WTC11 (cell line): ENCODE measurements around the gene GCFC2. TPM values are rescaled to one million over a fixed set of nuclear protein-coding genes. Genes with fewer than 3 reads are reported as not detected.

Experiments
- ATAC-seq: fragments of 200-7000 bp; cut with Tn5 transposase; 2 replicates; pipeline ENCODE4 v1.10.0; 2021; ENCODE audit warnings: mild to moderate bottlenecking, moderate library complexity
- Bru-seq: library from RNA; stranded (reverse); fragments of 400-500 nt; gene quantifications from one replicate; lab custom pipeline; 2021; lab: Mats Ljungman, UMichigan
- CTCF ChIA-PET: fragments of 300-600 bp; sonication (Branson Sonifier 250); formaldehyde crosslinking; loops from one replicate; lab custom pipeline; 2021; ENCODE audit warnings: antibody characterized with exemption; lab: Charles Lee
- POLR2A ChIA-PET: fragments of 350-600 bp; sonication (Branson Sonifier 250); formaldehyde crosslinking; loops from one replicate; lab custom pipeline; 2021; ENCODE audit warnings: antibody characterized with exemption; lab: Charles Lee
- DNase-seq: peaks from one replicate; pipeline ENCODE4 v3.0.0; 2021; ENCODE audit warnings: low spot score
- H3K27ac Mint-ChIP-seq: 2 replicates; pipeline ENCODE4 v1.8.0; 2021; ENCODE audit warnings: mixed read lengths
- H3K27me3 Mint-ChIP-seq: 2 replicates; pipeline ENCODE4 v1.8.0; 2021; ENCODE audit warnings: low read depth, mild to moderate bottlenecking, moderate library complexity, mixed read lengths
- H3K36me3 Mint-ChIP-seq: 2 replicates; pipeline ENCODE4 v1.8.0; 2021; ENCODE audit warnings: mixed read lengths
- H3K4me1 Mint-ChIP-seq: 2 replicates; pipeline ENCODE4 v1.8.0; 2022; ENCODE audit warnings: mixed read lengths
- H3K4me3 Mint-ChIP-seq: 2 replicates; pipeline ENCODE4 v1.8.0; 2021; ENCODE audit warnings: mild to moderate bottlenecking, moderate library complexity, mixed read lengths
- H3K9me3 Mint-ChIP-seq: 2 replicates; pipeline ENCODE4 v1.8.0; 2021; ENCODE audit warnings: mixed read lengths
- AFF4 ChIP-seq: sonication (generic); formaldehyde crosslinking; IDR thresholded peaks from 2 replicates; pipeline ENCODE4 v1.8.1; 2023; ENCODE audit warnings: mild to moderate bottlenecking, missing genetic modification reagents, borderline replicate concordance
- CREM ChIP-seq: sonication (generic); formaldehyde crosslinking; IDR thresholded peaks from 2 replicates; pipeline ENCODE4 v1.8.1; 2022; ENCODE audit warnings: mild to moderate bottlenecking, missing genetic modification reagents, moderate library complexity
- CTCF ChIP-seq: fragments of 200-600 bp; IDR thresholded peaks from 2 replicates; pipeline ENCODE4 v1.8.0; 2022; ENCODE audit warnings: antibody characterized with exemption
- ELF4 ChIP-seq: sonication (generic); formaldehyde crosslinking; IDR thresholded peaks from 2 replicates; pipeline ENCODE4 v1.8.1; 2022; ENCODE audit warnings: low read depth, mild to moderate bottlenecking, moderate library complexity, missing genetic modification reagents
- ESRRA ChIP-seq: sonication (generic); formaldehyde crosslinking; IDR thresholded peaks from 2 replicates; pipeline ENCODE4 v1.8.1; 2022; ENCODE audit warnings: mild to moderate bottlenecking, missing genetic modification reagents, borderline replicate concordance
- ETV6 ChIP-seq: sonication (generic); formaldehyde crosslinking; IDR thresholded peaks from 2 replicates; pipeline ENCODE4 v1.8.1; 2022; ENCODE audit warnings: mild to moderate bottlenecking, missing genetic modification reagents
- GRHL2 ChIP-seq: fragments of 250-450 bp; sonication (Bioruptor Pico); IDR thresholded peaks from 2 replicates; pipeline ENCODE4 v1.8.0; 2022; ENCODE audit warnings: mild to moderate bottlenecking, moderate library complexity; ENCODE audit not compliant: insufficient replicate concordance, severe bottlenecking
- GTF2I ChIP-seq: fragments of 250-450 bp; sonication (Bioruptor Pico); conservative IDR thresholded peaks from 2 replicates; pipeline ENCODE4 v1.4.0; 2021; ENCODE audit warnings: mild to moderate bottlenecking
- IRF1 ChIP-seq: sonication (generic); formaldehyde crosslinking; IDR thresholded peaks from 2 replicates; pipeline ENCODE4 v1.8.0; 2023; ENCODE audit warnings: missing genetic modification reagents
- KAT7 ChIP-seq: sonication (generic); formaldehyde crosslinking; IDR thresholded peaks from 2 replicates; pipeline ENCODE4 v1.8.1; 2023; ENCODE audit warnings: missing genetic modification reagents, mild to moderate bottlenecking, borderline replicate concordance
- MXD4 ChIP-seq: fragments of 250-450 bp; sonication (Bioruptor Pico); IDR thresholded peaks from 2 replicates; pipeline ENCODE4 v1.8.0; 2021; ENCODE audit warnings: mild to moderate bottlenecking, moderate library complexity, borderline replicate concordance
- NFATC4 ChIP-seq: fragments of 250-450 bp; sonication (Bioruptor Pico); IDR thresholded peaks from 2 replicates; pipeline ENCODE4 v1.9.0; 2021; ENCODE audit warnings: mild to moderate bottlenecking
- NR1H2 ChIP-seq: sonication (generic); formaldehyde crosslinking; IDR thresholded peaks from 2 replicates; pipeline ENCODE4 v1.9.0; 2021; ENCODE audit warnings: mild to moderate bottlenecking, moderate library complexity, missing genetic modification reagents
- OVOL2 ChIP-seq: fragments of 250-450 bp; sonication (Bioruptor Pico); IDR thresholded peaks from 2 replicates; pipeline ENCODE4 v1.9.0; 2021; ENCODE audit warnings: mild to moderate bottlenecking, borderline replicate concordance
- PREB ChIP-seq: sonication (generic); formaldehyde crosslinking; IDR thresholded peaks from 2 replicates; pipeline ENCODE4 v1.8.1; 2022; ENCODE audit warnings: mild to moderate bottlenecking, missing genetic modification reagents, moderate library complexity, borderline replicate concordance
- RELA ChIP-seq: sonication (generic); formaldehyde crosslinking; IDR thresholded peaks from 2 replicates; pipeline ENCODE4 v1.8.1; 2022; ENCODE audit warnings: missing genetic modification reagents, mild to moderate bottlenecking, borderline replicate concordance
- SOX15 ChIP-seq: fragments of 250-450 bp; sonication (Bioruptor Pico); IDR thresholded peaks from 2 replicates; pipeline ENCODE4 v1.9.0; 2021; ENCODE audit warnings: mild to moderate bottlenecking
- TEAD1 ChIP-seq: sonication (generic); formaldehyde crosslinking; IDR thresholded peaks from 2 replicates; pipeline ENCODE4 v1.8.0; 2022; ENCODE audit warnings: mild to moderate bottlenecking, missing genetic modification reagents
- ZNF138 ChIP-seq: sonication (generic); formaldehyde crosslinking; conservative IDR thresholded peaks from 2 replicates; pipeline ENCODE4 v1.8.1; 2022; ENCODE audit warnings: mild to moderate bottlenecking, moderate library complexity, missing genetic modification reagents
- ZNF281 ChIP-seq: sonication (generic); formaldehyde crosslinking; IDR thresholded peaks from 2 replicates; pipeline ENCODE4 v1.8.0; 2023; ENCODE audit warnings: mild to moderate bottlenecking, missing genetic modification reagents
- ZNF317 ChIP-seq: sonication (generic); formaldehyde crosslinking; IDR thresholded peaks from 2 replicates; pipeline ENCODE4 v1.8.1; 2023; ENCODE audit warnings: low read depth, mild to moderate bottlenecking, moderate library complexity, missing genetic modification reagents, borderline replicate concordance
- long read RNA-seq, 3 experiments: library from RNA in 1 of 3; library from capped mRNA in 1 of 3; library from polyadenylated mRNA in 1 of 3; unstranded in 2 of 3; stranded (forward) in 1 of 3; transcript quantifications; one replicate each; pipeline ENCODE4 v2.0.0, GENCODE V29; 2021
- total RNA-seq: library from RNA; stranded (reverse); gene quantifications from 3 replicates; pipeline ENCODE4 v1.2.3, GENCODE V29; 2021

Gene GCFC2
- total RNA-seq = 12.5 to 16.4 TPM (median 14.4 TPM) in 3 replicates
- Bru-seq, nascent RNA = percentile 78 among the genes with signal in this experiment
- long read RNA-seq, experiment 1, full-length matches to known transcripts = 55 of 100 reads
- long read RNA-seq, experiment 1, partial matches to known transcripts = 8 of 100 reads
- long read RNA-seq, experiment 1, other reads (novel, unspliced or antisense) = 37 of 100 reads
- long read RNA-seq, experiment 2, full-length matches to known transcripts = 4 of 15 reads
- long read RNA-seq, experiment 2, partial matches to known transcripts = 5 of 15 reads
- long read RNA-seq, experiment 2, other reads (novel, unspliced or antisense) = 6 of 15 reads
- long read RNA-seq, experiment 3, full-length matches to known transcripts = 5 of 10 reads
- long read RNA-seq, experiment 3, partial matches to known transcripts = 1 of 10 reads
- long read RNA-seq, experiment 3, other reads (novel, unspliced or antisense) = 4 of 10 reads

- DNase-seq = peak; percentile 84
- CTCF ChIA-PET = interaction anchor here (0.6 to 1.5 kb wide), 3 partner anchors 19 to 34 kb away, joined by 3 to 4 read pairs (median 3); no protein-coding TSS in a partner anchor
- POLR2A ChIA-PET = interaction anchor here (0.5 kb wide), 1 partner anchor 19 kb away, joined by 4 read pairs; no protein-coding TSS in a partner anchor
- peak within 1 kb of the TSS; percentile 60 for H3K4me3 Mint-ChIP-seq
- H3K9me3 Mint-ChIP-seq = peaks cover 7% of the 10 kb centered on the region
- H3K27ac Mint-ChIP-seq = peak within 1 kb of the TSS; percentile 85
- ATAC-seq = peak; percentile 91
- H3K36me3 Mint-ChIP-seq = peaks cover 11% of the 10 kb centered on the region
- H3K4me1 Mint-ChIP-seq = peaks cover 16% of the 10 kb centered on the region
- H3K27me3 Mint-ChIP-seq = no peaks in the 10 kb centered on the region; the same call in 1 of the 2 replicates
- TF ChIP-seq AFF4 (CRISPR knock-in tag) (peak; percentile 75; the same call in 1 of the 2 replicates), ZNF138 (no peak; the same call in 1 of the 2 replicates), CREM (CRISPR knock-in tag) (peak; percentile 86), ELF4 (CRISPR knock-in tag) (peak; percentile 90; the same call in 1 of the 2 replicates), MXD4 (CRISPR knock-in tag) (no peak), IRF1 (CRISPR knock-in tag) (peak; percentile 88), RELA (peak; percentile 94), ESRRA (CRISPR knock-in tag) (peak; percentile 91), ETV6 (CRISPR knock-in tag) (peak; percentile 92), KAT7 (peak; percentile 97; the same call in 1 of the 2 replicates), GRHL2 (no peak), GTF2I (CRISPR knock-in tag) (no peak), PREB (CRISPR knock-in tag) (peak; percentile 97; the same call in 1 of the 2 replicates), ZNF281 (CRISPR knock-in tag) (peak; percentile 88), OVOL2 (no peak), NR1H2 (CRISPR knock-in tag) (peak; percentile 77; the same call in 1 of the 2 replicates), ZNF317 (CRISPR knock-in tag) (0 out of 2 replicates have a peak, but pooled peaks have one; percentile 57), TEAD1 (CRISPR knock-in tag) (peak; percentile 88), SOX15 (no peak), NFATC4 (CRISPR knock-in tag) (no peak), CTCF (no peak)
Measured at GRCh38 chr2:75710577-75711253, at the start of gene GCFC2. TSS of gene GCFC2 (minus strand) at chr2:75710915. CDS start at chr2:75710855, 60 bp downstream.
